GM12864 (cell line): Measurements from ENCODE around the gene SULT2B1.

Source experiments
- DNase-seq: peaks from one replicate; pipeline ENCODE4 v3.0.0-alpha.2; 2011; ENCODE audit warnings: low read depth
- H3K4me3 ChIP-seq: 2 replicates; pipeline ENCODE4 v1.5.1; 2011; ENCODE audit warnings: mild to moderate bottlenecking, low read depth, low read length, control low read depth
- CTCF ChIP-seq: IDR thresholded peaks from 2 replicates; pipeline ENCODE4 v1.5.1; 2011; ENCODE audit warnings: low read depth, mild to moderate bottlenecking, moderate library complexity, low read length, control low read depth, inconsistent platforms; ENCODE audit errors: missing control alignments

SULT2B1 gene

GRCh38 chr19:48609571-48610108, 57.7 kb downstream of the SULT2B1 start:
- no peak for DNase-seq
- no peak for TF ChIP-seq CTCF
- no peak overlapping the region for H3K4me3 ChIP-seq

GRCh38 chr19:48611872-48612271, 59.9 kb downstream of the SULT2B1 start:
- TF ChIP-seq CTCF, result no peak
- DNase-seq, result no peak
- no peak overlapping the region for H3K4me3 ChIP-seq

DNA sequence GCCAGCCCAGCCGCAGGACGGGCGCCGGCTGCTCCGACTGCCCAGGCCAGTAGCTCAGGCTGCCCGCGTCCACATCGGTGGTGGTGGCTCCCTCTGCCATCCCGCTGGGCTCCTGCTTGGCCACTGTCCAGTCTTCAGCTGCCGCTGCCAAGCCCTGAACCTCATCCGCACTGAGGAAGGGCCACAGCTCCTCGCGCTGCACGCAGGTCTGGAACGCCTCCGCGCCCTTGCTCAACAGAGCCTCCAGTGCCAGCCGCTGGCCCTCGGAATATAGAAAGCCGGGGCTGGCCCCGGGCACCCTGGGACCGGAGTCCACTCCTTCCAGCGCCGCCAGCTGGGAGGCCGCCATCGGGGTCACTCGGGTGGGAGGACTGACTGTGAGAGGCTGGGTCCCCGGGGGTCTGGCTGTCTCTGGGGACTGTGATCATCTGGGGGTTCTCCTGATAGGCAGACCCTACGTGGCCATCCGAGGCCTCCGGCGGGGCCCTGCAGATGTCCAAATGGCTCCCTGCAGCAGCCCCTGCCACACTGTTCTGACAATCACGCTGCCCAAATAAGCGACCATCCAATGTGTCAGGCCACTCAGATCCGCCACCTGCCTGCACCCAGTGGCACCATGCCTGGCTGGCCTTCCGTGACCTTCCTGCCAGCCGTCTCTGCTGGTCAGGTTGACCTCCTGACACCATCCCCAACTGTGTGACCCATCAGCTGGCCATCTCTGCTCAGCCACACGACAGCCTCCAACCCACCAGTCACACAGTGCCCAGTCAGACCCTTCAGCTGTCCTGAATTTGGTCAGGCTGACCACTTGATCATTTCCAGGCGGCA, 61.3 kb downstream of the SULT2B1 start:
- no peak for TF ChIP-seq CTCF
- DNase-seq, result no peak
- no peak overlapping the region for H3K4me3 ChIP-seq

DNA sequence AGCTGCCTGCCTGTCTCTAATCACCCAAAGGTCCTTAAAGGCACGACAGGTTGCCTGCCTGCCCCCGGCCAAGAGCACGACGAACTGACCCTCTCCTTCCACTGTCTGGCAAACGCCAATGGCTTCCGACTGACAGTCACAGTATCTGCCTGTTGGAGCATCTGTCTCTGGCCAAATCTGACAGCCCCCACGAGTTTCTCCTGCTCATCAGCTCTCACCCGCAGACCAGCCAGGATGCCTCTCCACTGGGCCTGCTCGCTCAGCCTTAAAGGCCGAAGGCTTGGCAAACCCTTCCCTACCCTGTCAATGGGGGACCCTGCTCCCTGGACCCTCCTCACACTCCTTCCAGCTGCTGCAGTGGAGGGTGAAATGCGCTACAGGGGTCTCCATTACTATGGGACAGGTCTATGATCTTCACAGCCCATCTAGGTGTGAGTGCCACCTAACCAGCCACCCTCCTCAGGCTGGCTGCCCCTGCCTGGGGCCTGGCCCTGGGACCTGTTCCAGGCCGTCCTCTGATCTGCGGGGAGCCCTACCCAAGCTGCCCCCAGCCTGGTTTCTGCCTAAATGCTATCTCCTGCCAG, 62.0 kb downstream of the SULT2B1 start:
- no peak for TF ChIP-seq CTCF
- DNase-seq, result no peak
- no peak overlapping the region for H3K4me3 ChIP-seq

- TF ChIP-seq CTCF, result no peak
- no peak for DNase-seq
- H3K4me3 ChIP-seq, result no peak within 1 kb of the TSS
These were observed 62.7 kb downstream of the SULT2B1 start, which contains the start of gene FAM83E for GRCh38 chr19:48614436-48615230. Gene FAM83E (minus strand): TSS chr19:48615076. CDS start chr19:48613372, 1,704 bp downstream.

DNA sequence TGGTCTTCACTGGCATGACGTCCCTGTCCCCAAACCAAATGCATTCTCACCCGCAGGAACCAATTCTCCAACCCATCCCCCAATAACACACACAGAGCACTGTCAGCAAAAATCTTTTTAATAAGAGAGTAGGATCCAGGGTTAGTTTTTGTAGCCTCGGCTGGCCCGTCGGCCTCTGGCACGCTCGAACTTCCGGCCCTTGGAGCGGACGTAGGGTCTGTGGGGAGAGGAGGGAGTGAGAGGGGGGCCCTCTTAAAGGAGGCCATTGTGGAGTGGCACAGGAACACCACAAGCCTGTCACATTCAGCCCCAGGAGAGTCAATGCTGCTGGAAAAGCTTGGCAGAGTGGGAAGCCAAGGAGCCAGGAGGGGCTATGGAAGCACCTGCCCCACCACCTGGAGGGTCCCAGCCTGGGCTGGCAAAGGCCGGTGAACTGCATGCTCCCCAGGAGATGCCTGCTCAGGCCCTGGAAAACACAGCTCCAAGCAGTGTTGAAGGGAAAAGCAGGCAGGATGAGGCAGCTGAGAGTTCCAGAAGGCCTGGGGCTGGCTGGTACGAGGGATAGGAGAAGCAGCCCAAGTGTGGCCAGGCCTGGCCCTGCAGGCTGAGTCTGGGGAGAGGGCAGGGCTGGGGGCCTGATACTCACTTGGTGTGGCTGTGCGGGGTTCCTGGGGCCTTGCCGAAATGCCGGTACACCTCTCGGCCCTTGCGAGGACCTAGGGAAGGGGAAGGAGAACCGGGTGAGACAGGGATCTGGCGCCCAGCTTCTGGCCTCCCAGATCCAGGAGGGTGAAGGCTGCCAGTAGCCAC, 63.5 kb downstream of the SULT2B1 start:
- no peak overlapping the region for H3K4me3 ChIP-seq
- no peak for DNase-seq
- TF ChIP-seq CTCF, result no peak
